ENCODE data around the gene LIAS.

DNA sequence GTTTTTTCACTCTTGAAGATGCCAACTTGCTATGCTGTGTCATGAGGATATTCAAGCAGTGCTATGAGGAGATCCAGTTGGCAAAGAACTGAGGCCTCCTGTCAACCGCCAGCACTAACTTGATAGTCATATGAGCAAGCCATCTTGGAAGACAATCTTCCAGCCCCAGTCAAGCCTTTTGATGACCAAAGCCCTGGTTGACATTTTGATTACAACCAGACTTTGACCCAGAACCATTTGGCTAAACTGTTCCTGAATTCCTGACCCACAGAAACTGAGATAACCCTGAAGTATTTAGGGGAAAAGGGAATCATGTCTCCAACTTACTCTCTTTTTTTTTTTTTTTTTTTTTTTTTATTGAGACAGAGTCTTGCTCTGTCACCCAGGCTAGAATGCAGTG is 35.5 kb downstream of the LIAS start:
- no peak for TF ChIP-seq EZH2 (IDR thresholded peaks at IDR 0.05; ENCODE audit: insufficient read depth, poor library complexity, severe bottlenecking)
- no peak for TF ChIP-seq EZH2phosphoT487 (IDR thresholded peaks at IDR 0.05; ENCODE audit: insufficient read depth, low read depth)

Measured in GM23248 (cell line).